COLO668 (cell line): ENCODE measurements around the gene FCSK.
"Not testable (repeated sequence)": the region's sequence is repeated elsewhere in the genome, so short reads cannot be mapped to it uniquely, and the experiment has no call there.

ENCODE experiments used
- DNase-seq: peaks from one replicate; lab custom pipeline; 2025; ENCODE audit not compliant: unreplicated experiment; lab: John Stamatoyannopoulos, UW

The FCSK gene

GRCh38 chr16:70430667-70431536 lies 23.5 kb upstream of the FCSK start:
- no peak for DNase-seq

GRCh38 chr16:70432356-70432722 lies 22.1 kb upstream of the FCSK start:
- no peak for DNase-seq

GRCh38 chr16:70432723-70433457 lies 21.5 kb upstream of the FCSK start:
- DNase-seq, result no peak

GRCh38 chr16:70433458-70434103 lies 20.8 kb upstream of the FCSK start:
- DNase-seq, result no peak

- DNase-seq, result no peak
These were observed 19.7 kb upstream of the FCSK start for GRCh38 chr16:70434484-70435260.

GRCh38 chr16:70437017-70437581 lies 17.3 kb upstream of the FCSK start:
- DNase-seq, result no peak

- no peak for DNase-seq
These were observed 16.5 kb upstream of the FCSK start for GRCh38 chr16:70437582-70438557.

GRCh38 chr16:70438585-70438968 lies 15.8 kb upstream of the FCSK start:
- no peak for DNase-seq

- peak; percentile 92 for DNase-seq
These were observed 15.2 kb upstream of the FCSK start, which contains the start of gene ST3GAL2 for GRCh38 chr16:70438969-70439862. ST3GAL2 (minus strand) TSS chr16:70439100; CDS start chr16:70398530, 40,570 bp downstream.

- no peak for DNase-seq
These were observed 14.2 kb upstream of the FCSK start for GRCh38 chr16:70440009-70440692.

GRCh38 chr16:70441406-70441990 lies 12.9 kb upstream of the FCSK start:
- DNase-seq, result no peak

GRCh38 chr16:70442344-70442743 lies 12.1 kb upstream of the FCSK start:
- no peak for DNase-seq

GRCh38 chr16:70444249-70445063 lies 9.9 kb upstream of the FCSK start:
- no peak for DNase-seq

GRCh38 chr16:70448075-70448474 lies 6.3 kb upstream of the FCSK start:
- DNase-seq, result no peak

- not testable (repeated sequence) for DNase-seq
These were observed 4.0 kb upstream of the FCSK start for GRCh38 chr16:70450142-70451003.

GRCh38 chr16:70451004-70451340 lies 3.4 kb upstream of the FCSK start:
- DNase-seq, result not testable (repeated sequence)
